Measurements from ENCODE around the gene CYBA. TPM values are rescaled to one million over a fixed set of nuclear protein-coding genes. Genes with fewer than 3 reads are reported as not detected.

CYBA gene
- total RNA-seq, 2 donors from 2014 or later, result 82.0 to 132 TPM

- peak overlapping the region in 1 of 2 donors; percentile 53 for H3K27ac ChIP-seq
- no peak for DNase-seq (ENCODE audit: low spot score)
- no peaks in the 10 kb centered on the region for H3K27me3 ChIP-seq
- H3K4me3 ChIP-seq, result no peak overlapping the region
- H3K4me1 ChIP-seq, result peaks cover 0 to 4% of the 10 kb centered on the region in 2 donors
- H3K9me3 ChIP-seq, result no peaks in the 10 kb centered on the region
- TF ChIP-seq, protein P1, sequence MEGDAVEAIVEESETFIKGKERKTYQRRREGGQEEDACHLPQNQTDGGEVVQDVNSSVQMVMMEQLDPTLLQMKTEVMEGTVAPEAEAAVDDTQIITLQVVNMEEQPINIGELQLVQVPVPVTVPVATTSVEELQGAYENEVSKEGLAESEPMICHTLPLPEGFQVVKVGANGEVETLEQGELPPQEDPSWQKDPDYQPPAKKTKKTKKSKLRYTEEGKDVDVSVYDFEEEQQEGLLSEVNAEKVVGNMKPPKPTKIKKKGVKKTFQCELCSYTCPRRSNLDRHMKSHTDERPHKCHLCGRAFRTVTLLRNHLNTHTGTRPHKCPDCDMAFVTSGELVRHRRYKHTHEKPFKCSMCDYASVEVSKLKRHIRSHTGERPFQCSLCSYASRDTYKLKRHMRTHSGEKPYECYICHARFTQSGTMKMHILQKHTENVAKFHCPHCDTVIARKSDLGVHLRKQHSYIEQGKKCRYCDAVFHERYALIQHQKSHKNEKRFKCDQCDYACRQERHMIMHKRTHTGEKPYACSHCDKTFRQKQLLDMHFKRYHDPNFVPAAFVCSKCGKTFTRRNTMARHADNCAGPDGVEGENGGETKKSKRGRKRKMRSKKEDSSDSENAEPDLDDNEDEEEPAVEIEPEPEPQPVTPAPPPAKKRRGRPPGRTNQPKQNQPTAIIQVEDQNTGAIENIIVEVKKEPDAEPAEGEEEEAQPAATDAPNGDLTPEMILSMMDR (IDR thresholded peaks at IDR 0.05), result no peak
- peaks cover 82% of the 10 kb centered on the region for H3K36me3 ChIP-seq
Observed at GRCh38 chr16:88627531-88628411, 23.1 kb downstream of the CYBA start.

DNA sequence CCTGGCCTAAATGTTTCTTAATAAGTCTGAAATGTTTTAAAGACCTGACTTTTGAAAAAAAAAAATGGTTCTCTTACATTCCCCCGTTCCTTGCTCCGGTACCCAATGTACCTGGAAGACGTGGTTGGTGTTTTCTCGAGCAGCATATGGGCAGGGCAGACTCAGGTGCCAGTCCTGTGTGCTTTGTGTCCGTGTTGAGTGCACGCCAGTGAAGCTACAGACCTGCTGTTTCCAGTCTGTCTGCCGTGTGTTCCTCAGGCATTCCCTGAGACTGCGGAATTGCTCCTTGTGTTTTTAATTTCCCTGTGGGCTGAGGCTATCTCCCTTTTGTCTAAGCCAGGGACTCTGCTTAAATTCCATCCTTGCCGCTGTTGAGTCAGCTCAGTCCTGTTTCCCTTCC is 24.2 kb downstream of the CYBA start:
- H3K27ac ChIP-seq, result no peak overlapping the region
- TF ChIP-seq, protein P1 (IDR thresholded peaks at IDR 0.05), result no peak

DNA sequence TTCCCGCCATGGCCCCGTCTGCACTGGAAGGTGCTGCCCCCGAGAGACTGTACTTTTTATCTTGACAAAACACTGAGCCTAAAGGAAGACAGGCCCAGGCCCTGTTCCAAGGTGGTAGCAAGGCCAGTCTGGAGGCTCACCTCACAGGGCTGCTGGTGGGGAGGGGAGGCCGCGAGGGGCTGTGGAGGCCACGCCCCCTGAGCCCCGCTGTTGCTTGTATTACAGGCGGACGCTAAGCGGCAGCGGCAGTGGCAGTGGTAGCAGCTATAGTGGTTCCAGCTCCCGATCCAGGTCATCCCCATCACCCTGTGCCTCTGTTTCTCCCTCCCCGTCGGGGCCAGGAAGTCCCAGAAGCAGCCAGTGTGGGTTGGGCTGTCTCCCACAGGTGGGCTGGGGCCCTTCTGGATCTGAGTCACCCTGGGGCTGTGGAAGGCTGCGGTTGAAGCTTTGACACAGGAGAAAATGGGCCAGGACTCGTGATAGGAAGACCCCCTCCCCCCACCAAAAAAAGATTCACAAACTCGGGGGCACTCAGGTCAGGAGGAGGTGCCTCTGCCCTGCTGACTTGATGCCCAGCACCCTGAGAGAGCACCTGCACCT is 25.8 kb downstream of the CYBA start:
- Histone ChIP-seq H3K4me3 (no peak overlapping the region), H3K36me3 (peaks cover 71% of the 10 kb centered on the region), H3K4me1 (peaks cover 0 to 4% of the 10 kb centered on the region in 2 donors), H3K27ac (no peak overlapping the region), H3K9me3 (no peaks in the 10 kb centered on the region), H3K27me3 (no peaks in the 10 kb centered on the region)
- no peak for DNase-seq (ENCODE audit: low spot score)
- TF ChIP-seq, protein P1 (IDR thresholded peaks at IDR 0.05), result no peak

More for the DNA sequence above, 24.2 kb downstream of the CYBA start:
- no peak for DNase-seq (ENCODE audit: low spot score)
- Histone ChIP-seq H3K36me3 (peaks cover 83% of the 10 kb centered on the region), H3K27me3 (no peaks in the 10 kb centered on the region), H3K4me3 (no peak overlapping the region), H3K9me3 (no peaks in the 10 kb centered on the region), H3K4me1 (peaks cover 0 to 4% of the 10 kb centered on the region in 2 donors)

DNA sequence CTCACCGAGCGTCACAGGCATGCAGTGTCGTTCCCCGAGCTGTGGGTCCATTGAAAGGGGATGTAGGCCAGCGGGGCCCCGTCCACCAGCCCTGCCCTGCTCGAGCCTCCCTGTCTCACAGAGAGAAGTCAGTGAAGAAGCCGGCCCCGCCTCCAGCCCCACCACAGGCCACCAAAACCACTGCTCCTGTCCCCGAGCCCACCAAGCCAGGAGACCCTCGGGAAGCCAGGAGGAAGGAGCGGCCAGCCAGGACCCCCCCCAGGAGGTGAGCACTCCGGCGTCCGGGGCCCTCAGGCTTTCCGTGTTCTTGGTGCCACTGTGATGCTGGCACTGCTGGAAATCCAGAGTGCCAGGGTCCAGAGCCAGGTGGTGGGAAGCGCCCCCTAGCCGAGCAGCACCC is 26.4 kb downstream of the CYBA start:
- Histone ChIP-seq H3K36me3 (peaks cover 65% of the 10 kb centered on the region), H3K4me1 (peaks cover 0 to 5% of the 10 kb centered on the region in 2 donors), H3K27me3 (no peaks in the 10 kb centered on the region), H3K9me3 (no peaks in the 10 kb centered on the region), H3K27ac (no peak overlapping the region), H3K4me3 (no peak overlapping the region)
- DNase-seq (ENCODE audit: low spot score), result no peak
- TF ChIP-seq, protein P1 (IDR thresholded peaks at IDR 0.05), result no peak

- Histone ChIP-seq H3K4me3 (no peak overlapping the region), H3K4me1 (peaks cover 0 to 11% of the 10 kb centered on the region in 2 donors), H3K27me3 (no peaks in the 10 kb centered on the region), H3K27ac (no peak overlapping the region), H3K36me3 (peaks cover 62% of the 10 kb centered on the region), H3K9me3 (no peaks in the 10 kb centered on the region)
- DNase-seq (ENCODE audit: low spot score), result no peak
- TF ChIP-seq, protein P1 (IDR thresholded peaks at IDR 0.05), result no peak
Observed at GRCh38 chr16:88623858-88624257, 27.0 kb downstream of the CYBA start.
